ENCODE data around the gene MXD3.
"Not testable (repeated sequence)": the region's sequence is repeated elsewhere in the genome, so short reads cannot be mapped to it uniquely, and the experiment has no call there.

The MXD3 gene

DNA sequence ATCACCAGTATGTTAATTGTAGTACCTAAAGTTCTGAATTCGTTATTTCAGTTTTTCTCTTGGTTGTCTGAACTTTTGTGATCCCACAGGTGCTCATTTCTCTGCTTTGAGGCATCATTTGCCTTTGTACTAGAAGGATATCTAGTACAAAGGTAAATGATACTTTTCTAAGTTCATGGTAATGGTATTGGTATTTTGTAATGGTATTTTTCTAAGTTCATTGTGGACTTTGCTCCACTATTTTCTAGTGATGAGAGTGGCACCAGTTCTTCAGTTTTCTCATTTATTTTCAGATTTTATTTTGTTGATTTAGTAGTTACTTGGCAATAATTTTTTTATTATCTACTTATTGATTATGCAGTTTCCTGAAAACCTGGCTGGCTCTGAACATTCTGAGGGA lies 50.2 kb downstream of the MXD3 start:
- no peaks in the 10 kb centered on the region for H3K9me3 ChIP-seq (ENCODE audit: low read length)

DNA sequence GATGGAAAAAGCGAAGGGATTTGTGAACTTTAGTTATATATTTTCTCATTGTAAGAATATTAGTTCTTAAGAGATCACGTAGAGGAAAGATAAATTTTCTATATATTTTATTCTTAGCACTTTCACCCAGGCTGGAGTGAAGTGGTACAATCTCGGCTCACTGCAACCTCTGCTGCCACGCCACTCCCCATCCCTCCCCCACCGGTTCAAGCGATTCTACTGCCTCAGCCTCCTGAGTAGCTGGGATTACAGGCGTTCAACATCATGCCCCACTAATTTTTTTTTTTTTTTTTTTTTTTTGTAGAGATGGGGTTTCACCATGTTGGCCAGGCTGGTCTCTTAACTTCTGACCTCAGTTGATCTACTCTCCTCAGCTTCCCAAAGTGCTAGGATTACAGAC lies 50.7 kb downstream of the MXD3 start:
- no peak overlapping the region for H2AFZ ChIP-seq (ENCODE audit: low read length)
- no peaks in the 10 kb centered on the region for H3K4me1 ChIP-seq (ENCODE audit: insufficient read depth, low read length, severe bottlenecking)
- no peaks in the 10 kb centered on the region for H3K27me3 ChIP-seq (ENCODE audit: insufficient read depth, low read length)
- H3K9me2 ChIP-seq (ENCODE audit: low read depth, low read length), result no peaks in the 10 kb centered on the region
- H3K4me2 ChIP-seq (ENCODE audit: low read length), result no peak overlapping the region
- TF ChIP-seq, protein P1, sequence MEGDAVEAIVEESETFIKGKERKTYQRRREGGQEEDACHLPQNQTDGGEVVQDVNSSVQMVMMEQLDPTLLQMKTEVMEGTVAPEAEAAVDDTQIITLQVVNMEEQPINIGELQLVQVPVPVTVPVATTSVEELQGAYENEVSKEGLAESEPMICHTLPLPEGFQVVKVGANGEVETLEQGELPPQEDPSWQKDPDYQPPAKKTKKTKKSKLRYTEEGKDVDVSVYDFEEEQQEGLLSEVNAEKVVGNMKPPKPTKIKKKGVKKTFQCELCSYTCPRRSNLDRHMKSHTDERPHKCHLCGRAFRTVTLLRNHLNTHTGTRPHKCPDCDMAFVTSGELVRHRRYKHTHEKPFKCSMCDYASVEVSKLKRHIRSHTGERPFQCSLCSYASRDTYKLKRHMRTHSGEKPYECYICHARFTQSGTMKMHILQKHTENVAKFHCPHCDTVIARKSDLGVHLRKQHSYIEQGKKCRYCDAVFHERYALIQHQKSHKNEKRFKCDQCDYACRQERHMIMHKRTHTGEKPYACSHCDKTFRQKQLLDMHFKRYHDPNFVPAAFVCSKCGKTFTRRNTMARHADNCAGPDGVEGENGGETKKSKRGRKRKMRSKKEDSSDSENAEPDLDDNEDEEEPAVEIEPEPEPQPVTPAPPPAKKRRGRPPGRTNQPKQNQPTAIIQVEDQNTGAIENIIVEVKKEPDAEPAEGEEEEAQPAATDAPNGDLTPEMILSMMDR (IDR thresholded peaks at IDR 0.05; ENCODE audit: low read length), result no peak
- TF ChIP-seq EZH2 (IDR thresholded peaks at IDR 0.05; ENCODE audit: borderline replicate concordance, low read length), result no peak
- H3K9ac ChIP-seq (ENCODE audit: low read length), result no peak overlapping the region
- H3K79me2 ChIP-seq (ENCODE audit: insufficient read depth, low read length), result no peaks in the 10 kb centered on the region
- H4K20me1 ChIP-seq (ENCODE audit: insufficient read depth, low read length), result no peaks in the 10 kb centered on the region
- H3K9me3 ChIP-seq (ENCODE audit: low read length), result no peaks in the 10 kb centered on the region
- peaks cover 94% of the 10 kb centered on the region for H3K36me3 ChIP-seq (ENCODE audit: insufficient read depth, low read length)
- H3F3A ChIP-seq (ENCODE audit: insufficient read depth, low read length), result no peaks in the 10 kb centered on the region
- H3K4me3 ChIP-seq (ENCODE audit: low read depth, low read length, poor library complexity, severe bottlenecking), result no peak overlapping the region
- no peak overlapping the region for H3K27ac ChIP-seq (ENCODE audit: low read depth, low read length, poor library complexity, severe bottlenecking)

More for the DNA sequence above, 50.2 kb downstream of the MXD3 start:
- Histone ChIP-seq H3K27ac (ENCODE audit: low read depth, low read length, poor library complexity, severe bottlenecking) (no peak overlapping the region), H3K9ac (ENCODE audit: low read length) (no peak overlapping the region), H3K4me1 (ENCODE audit: insufficient read depth, low read length, severe bottlenecking) (no peaks in the 10 kb centered on the region), H3K4me2 (ENCODE audit: low read length) (no peak overlapping the region), H2AFZ (ENCODE audit: low read length) (no peak overlapping the region), H3K36me3 (ENCODE audit: insufficient read depth, low read length) (peaks cover 89% of the 10 kb centered on the region), H4K20me1 (ENCODE audit: insufficient read depth, low read length) (no peaks in the 10 kb centered on the region), H3K9me2 (ENCODE audit: low read depth, low read length) (no peaks in the 10 kb centered on the region), H3K79me2 (ENCODE audit: insufficient read depth, low read length) (no peaks in the 10 kb centered on the region), H3F3A (ENCODE audit: insufficient read depth, low read length) (no peaks in the 10 kb centered on the region), H3K4me3 (ENCODE audit: low read depth, low read length, poor library complexity, severe bottlenecking) (no peak overlapping the region), H3K27me3 (ENCODE audit: insufficient read depth, low read length) (no peaks in the 10 kb centered on the region)
- TF ChIP-seq, protein P1 (IDR thresholded peaks at IDR 0.05; ENCODE audit: low read length), result no peak
- no peak for TF ChIP-seq EZH2 (IDR thresholded peaks at IDR 0.05; ENCODE audit: borderline replicate concordance, low read length)

DNA sequence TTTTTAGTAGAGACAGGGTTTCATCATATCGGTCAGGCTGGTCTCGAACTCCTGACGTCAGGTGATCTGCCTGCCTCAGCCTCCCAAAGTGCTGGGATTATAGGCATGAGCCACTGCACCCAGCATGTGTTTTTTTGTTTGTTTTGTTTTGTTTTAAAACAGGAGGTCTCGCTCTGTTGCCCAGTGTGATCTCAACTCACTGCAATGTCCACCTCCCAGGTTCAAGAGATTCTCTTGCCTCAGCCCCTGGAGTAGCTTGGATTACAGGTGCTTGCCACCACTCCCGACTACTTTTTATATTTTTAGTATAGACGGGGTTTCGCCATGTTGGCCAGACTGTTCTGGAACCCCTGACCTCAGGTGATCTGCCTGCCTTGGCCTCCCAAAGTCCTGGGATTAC lies 53.0 kb downstream of the MXD3 start:
- H3K27ac ChIP-seq (ENCODE audit: low read depth, low read length, poor library complexity, severe bottlenecking); H3K27me3 ChIP-seq (ENCODE audit: insufficient read depth, low read length); H3K4me2 ChIP-seq (ENCODE audit: low read length); H3K9ac ChIP-seq (ENCODE audit: low read length); H3K79me2 ChIP-seq (ENCODE audit: insufficient read depth, low read length); H4K20me1 ChIP-seq (ENCODE audit: insufficient read depth, low read length); H3K9me3 ChIP-seq (ENCODE audit: low read length); H2AFZ ChIP-seq (ENCODE audit: low read length); H3K4me3 ChIP-seq (ENCODE audit: low read depth, low read length, poor library complexity, severe bottlenecking); H3F3A ChIP-seq (ENCODE audit: insufficient read depth, low read length); H3K4me1 ChIP-seq (ENCODE audit: insufficient read depth, low read length, severe bottlenecking); H3K9me2 ChIP-seq (ENCODE audit: low read depth, low read length): not testable (repeated sequence)
- peaks cover 96% of the 10 kb centered on the region for H3K36me3 ChIP-seq (ENCODE audit: insufficient read depth, low read length)

Measured in OCI-LY1 (cell line).